Chondrocyte (in vitro differentiated cells): ENCODE results near the gene BPGM. TPM values are rescaled to one million over a fixed set of nuclear protein-coding genes. Genes with fewer than 3 reads are reported as not detected.
"Not testable (repeated sequence)": the region's sequence is repeated elsewhere in the genome, so short reads cannot be mapped to it uniquely, and the experiment has no call there.

ENCODE experiments used
- DNase-seq: peaks from one replicate; pipeline ENCODE4 v3.0.0; 2021; ENCODE audit warnings: mixed read lengths, low spot score
- H3K27ac Mint-ChIP-seq: one replicate; pipeline ENCODE4 v1.8.0; 2021; ENCODE audit warnings: mild to moderate bottlenecking, moderate library complexity, mixed read lengths; ENCODE audit not compliant: unreplicated experiment
- H3K27me3 Mint-ChIP-seq: 2 replicates; pipeline ENCODE4 v1.8.0; 2021; ENCODE audit warnings: low read depth, mixed read lengths
- H3K36me3 Mint-ChIP-seq: 2 replicates; pipeline ENCODE4 v1.8.0; 2021; ENCODE audit warnings: low read depth, mixed read lengths
- H3K4me1 Mint-ChIP-seq: 2 replicates; pipeline ENCODE4 v1.8.0; 2021; ENCODE audit warnings: low read depth, mild to moderate bottlenecking, mixed read lengths
- H3K4me3 Mint-ChIP-seq: one replicate; pipeline ENCODE4 v1.8.0; 2021; ENCODE audit warnings: mild to moderate bottlenecking, moderate library complexity, mixed read lengths; ENCODE audit not compliant: unreplicated experiment
- H3K9me3 Mint-ChIP-seq: 2 replicates; pipeline ENCODE4 v1.8.0; 2021; ENCODE audit warnings: low read depth, mixed read lengths
- CTCF ChIP-seq: fragments of 200-600 bp; sonication (generic); IDR thresholded peaks from 2 replicates; pipeline ENCODE4 v1.5.0; 2021; ENCODE audit warnings: antibody characterized with exemption, mild to moderate bottlenecking, moderate library complexity
- total RNA-seq: library from RNA; stranded (reverse); gene quantifications from 3 replicates; pipeline ENCODE4 v1.2.1, GENCODE V29; 2021

Gene BPGM
- total RNA-seq, 1 donor from 2014 or later: 29.6 TPM

DNA sequence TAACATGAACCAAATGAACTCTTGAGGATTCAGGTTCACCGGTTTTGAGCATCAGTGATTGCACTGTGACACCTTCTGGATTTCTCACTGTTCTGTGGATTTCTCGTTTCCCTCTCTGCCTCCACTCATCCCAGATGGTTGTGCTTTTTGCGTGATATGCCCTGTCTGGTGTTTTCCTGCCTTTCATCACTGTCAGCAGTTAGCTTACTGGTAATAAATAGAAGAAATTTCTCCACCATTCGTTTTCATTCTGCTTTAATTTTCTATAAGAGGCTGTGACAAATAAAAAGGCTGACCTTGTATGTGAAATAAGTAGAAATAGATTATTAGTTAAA lies 16.2 kb downstream of the BPGM start:
- H3K27ac Mint-ChIP-seq: peak overlapping the region; percentile 92
- no peaks in the 10 kb centered on the region for H3K27me3 Mint-ChIP-seq
- H3K36me3 Mint-ChIP-seq: peaks cover 17% of the 10 kb centered on the region
- H3K4me3 Mint-ChIP-seq: no peak overlapping the region
- no peak for TF ChIP-seq CTCF
- peaks cover 58% of the 10 kb centered on the region for H3K4me1 Mint-ChIP-seq
- no peaks in the 10 kb centered on the region for H3K9me3 Mint-ChIP-seq
- DNase-seq: no peak

DNA sequence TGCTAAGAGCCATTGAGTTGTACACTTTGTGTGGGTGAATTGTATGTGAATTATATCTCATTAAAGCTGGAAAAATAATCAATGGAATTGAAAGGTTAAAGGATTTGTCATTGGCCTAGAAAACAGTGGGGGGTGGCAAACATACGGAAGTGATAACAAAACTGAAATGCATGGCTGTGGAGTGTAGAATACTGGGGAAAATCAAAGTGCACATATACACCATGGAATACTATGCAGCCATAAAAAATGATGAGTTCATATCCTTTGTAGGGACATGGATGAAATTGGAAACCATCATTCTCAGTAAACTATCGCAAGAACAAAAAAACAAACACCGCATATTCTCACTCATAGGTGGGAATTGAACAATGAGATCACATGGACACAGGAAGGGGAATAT lies 18.4 kb downstream of the BPGM start:
- H3K4me1 Mint-ChIP-seq: peaks cover 49% of the 10 kb centered on the region
- not testable (repeated sequence) for DNase-seq, H3K27me3 Mint-ChIP-seq, H3K4me3 Mint-ChIP-seq, H3K9me3 Mint-ChIP-seq
- peak overlapping the region; percentile 20 for H3K27ac Mint-ChIP-seq
- H3K36me3 Mint-ChIP-seq: peaks cover 16% of the 10 kb centered on the region

GRCh38 chr7:134667899-134668298 lies 21.2 kb downstream of the BPGM start:
- peaks cover 13% of the 10 kb centered on the region for H3K36me3 Mint-ChIP-seq
- H3K4me1 Mint-ChIP-seq: peaks cover 34% of the 10 kb centered on the region
- H3K4me3 Mint-ChIP-seq: no peak overlapping the region
- no peak for DNase-seq
- H3K27me3 Mint-ChIP-seq: no peaks in the 10 kb centered on the region
- H3K9me3 Mint-ChIP-seq: no peaks in the 10 kb centered on the region
- no peak overlapping the region for H3K27ac Mint-ChIP-seq
- no peak for TF ChIP-seq CTCF

DNA sequence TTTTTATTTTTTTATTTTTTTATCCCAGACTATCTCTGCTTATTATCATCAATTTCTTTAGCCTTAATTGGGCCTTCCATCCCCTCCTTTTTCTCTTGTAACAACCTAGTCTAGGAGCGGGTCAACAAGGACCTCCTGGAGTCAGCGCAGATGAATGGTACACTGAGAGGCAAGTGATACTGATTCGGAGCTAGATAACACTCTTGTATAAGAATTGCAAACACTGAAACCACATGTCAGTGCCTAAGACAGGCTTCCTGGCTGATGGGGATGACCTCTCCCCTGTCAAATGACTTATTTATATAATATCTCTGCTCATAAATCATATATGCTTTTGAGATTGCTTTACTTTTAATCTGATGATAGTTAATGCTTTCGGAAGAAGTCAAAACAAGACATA lies 22.7 kb downstream of the BPGM start:
- peaks cover 14% of the 10 kb centered on the region for H3K36me3 Mint-ChIP-seq
- H3K27me3 Mint-ChIP-seq: no peaks in the 10 kb centered on the region
- H3K27ac Mint-ChIP-seq: peak overlapping the region; percentile 88
- H3K9me3 Mint-ChIP-seq: peaks cover 2% of the 10 kb centered on the region
- no peak for TF ChIP-seq CTCF
- no peak overlapping the region for H3K4me3 Mint-ChIP-seq
- peaks cover 27% of the 10 kb centered on the region for H3K4me1 Mint-ChIP-seq
- DNase-seq: no peak

- TF ChIP-seq CTCF: no peak
- peak overlapping the region; percentile 88 for H3K27ac Mint-ChIP-seq
- H3K9me3 Mint-ChIP-seq: peaks cover 7% of the 10 kb centered on the region
- no peak for DNase-seq
- peaks cover 27% of the 10 kb centered on the region for H3K4me1 Mint-ChIP-seq
- H3K36me3 Mint-ChIP-seq: peaks cover 12% of the 10 kb centered on the region
- no peaks in the 10 kb centered on the region for H3K27me3 Mint-ChIP-seq
- peak overlapping the region; percentile 40 for H3K4me3 Mint-ChIP-seq
Observed at GRCh38 chr7:134669845-134670373, 23.3 kb downstream of the BPGM start.

DNA sequence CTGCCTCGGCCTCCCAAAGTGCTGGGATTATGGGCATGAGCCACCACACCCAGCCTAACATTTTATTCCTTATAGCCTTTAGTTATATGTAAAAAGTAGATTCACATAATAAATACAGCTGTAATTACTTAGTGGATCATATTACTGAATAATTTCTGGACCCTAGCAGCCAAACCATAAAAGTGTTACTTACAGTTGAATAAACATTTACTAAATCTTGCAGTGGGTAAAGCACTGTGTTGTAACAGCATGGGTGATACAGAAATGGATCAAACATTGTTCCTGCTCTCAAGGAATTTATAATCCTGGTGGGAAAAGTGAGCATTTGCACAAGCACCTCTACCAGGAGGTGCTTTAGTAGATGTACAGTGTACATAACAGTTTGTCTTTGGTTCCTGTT lies 25.0 kb downstream of the BPGM start:
- H3K27ac Mint-ChIP-seq: peak overlapping the region; percentile 54
- TF ChIP-seq CTCF: no peak
- peaks cover 27% of the 10 kb centered on the region for H3K4me1 Mint-ChIP-seq
- no peak for DNase-seq
- H3K27me3 Mint-ChIP-seq: no peaks in the 10 kb centered on the region
- H3K36me3 Mint-ChIP-seq: peaks cover 7% of the 10 kb centered on the region
- H3K9me3 Mint-ChIP-seq: peaks cover 7% of the 10 kb centered on the region
- H3K4me3 Mint-ChIP-seq: no peak overlapping the region
